HG02610 (cell line): ENCODE measurements around the gene CALY.

Experiments
- ATAC-seq: cut with Tn5 transposase; IDR thresholded peaks from one replicate; pipeline ENCODE4 v1.9.1; 2021; ENCODE audit warnings: mild to moderate bottlenecking, moderate library complexity; ENCODE audit not compliant: unreplicated experiment

CALY gene

GRCh38 chr10:133366751-133367150, 30.1 kb upstream of the CALY start:
- ATAC-seq: no peak

- no peak for ATAC-seq
Measured at GRCh38 chr10:133366130-133366478, 29.4 kb upstream of the CALY start.

DNA sequence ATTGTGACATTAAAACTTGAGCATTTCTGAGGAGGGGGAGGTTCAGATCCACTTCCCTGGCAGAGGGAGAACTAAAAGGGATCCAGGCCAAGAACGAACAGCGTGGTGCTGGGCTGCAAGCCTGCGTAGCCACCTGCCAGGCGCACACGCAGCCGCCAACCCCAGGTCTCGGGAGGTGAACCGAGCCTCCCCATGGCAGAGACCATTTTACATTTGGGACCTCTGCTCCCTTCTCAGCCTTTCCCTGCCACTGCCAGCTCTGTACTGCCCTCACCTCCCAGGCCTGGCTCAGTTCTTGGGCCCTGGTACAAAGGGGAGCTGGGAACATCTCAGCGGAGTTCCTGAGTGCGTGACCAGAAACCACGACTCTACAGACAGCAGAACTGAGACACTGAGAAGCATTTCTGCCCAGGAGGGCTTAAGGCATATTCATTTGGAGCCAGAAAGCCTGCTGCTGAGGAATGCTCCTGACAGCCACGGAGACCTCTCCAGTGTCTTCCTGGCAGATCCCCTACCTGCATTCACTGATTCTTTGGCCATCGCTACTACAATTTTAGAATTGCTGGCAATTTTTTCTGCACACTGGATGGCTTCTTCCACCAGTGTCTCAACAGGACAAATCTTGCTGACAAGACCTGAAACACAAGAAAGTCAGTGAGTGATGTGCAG, 28.9 kb upstream of the CALY start:
- ATAC-seq: no peak

- no peak for ATAC-seq
Measured at GRCh38 chr10:133364645-133365431, 28.1 kb upstream of the CALY start.

GRCh38 chr10:133362846-133363245, 26.1 kb upstream of the CALY start:
- ATAC-seq: no peak

- ATAC-seq: no peak
Measured at GRCh38 chr10:133361773-133362441, 25.2 kb upstream of the CALY start.

GRCh38 chr10:133361227-133361626, 24.5 kb upstream of the CALY start:
- ATAC-seq: no peak

- ATAC-seq: no peak
Measured at GRCh38 chr10:133359972-133360610, 23.4 kb upstream of the CALY start.

DNA sequence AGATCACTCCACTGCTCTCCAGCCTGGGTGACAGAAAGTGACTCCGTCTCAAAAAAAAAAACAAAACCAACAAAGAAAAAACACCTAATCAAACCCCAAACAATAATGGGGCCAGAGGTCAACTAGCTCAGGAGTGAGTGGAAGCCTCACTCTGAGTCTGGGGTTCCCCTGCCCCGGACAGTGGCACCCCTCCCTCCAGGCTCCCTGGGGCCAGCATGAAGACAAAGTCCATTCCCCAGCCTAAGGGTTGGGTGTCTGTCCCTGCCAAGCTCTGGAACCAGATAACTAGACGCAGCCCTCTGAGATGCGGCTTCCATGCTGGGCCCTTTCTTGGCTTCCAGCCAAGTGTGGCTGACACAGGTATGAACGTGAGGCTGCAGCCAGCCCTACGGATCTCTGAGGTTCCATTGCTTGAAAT, 22.9 kb upstream of the CALY start:
- no peak for ATAC-seq

GRCh38 chr10:133358925-133359310, 22.2 kb upstream of the CALY start:
- ATAC-seq: no peak

DNA sequence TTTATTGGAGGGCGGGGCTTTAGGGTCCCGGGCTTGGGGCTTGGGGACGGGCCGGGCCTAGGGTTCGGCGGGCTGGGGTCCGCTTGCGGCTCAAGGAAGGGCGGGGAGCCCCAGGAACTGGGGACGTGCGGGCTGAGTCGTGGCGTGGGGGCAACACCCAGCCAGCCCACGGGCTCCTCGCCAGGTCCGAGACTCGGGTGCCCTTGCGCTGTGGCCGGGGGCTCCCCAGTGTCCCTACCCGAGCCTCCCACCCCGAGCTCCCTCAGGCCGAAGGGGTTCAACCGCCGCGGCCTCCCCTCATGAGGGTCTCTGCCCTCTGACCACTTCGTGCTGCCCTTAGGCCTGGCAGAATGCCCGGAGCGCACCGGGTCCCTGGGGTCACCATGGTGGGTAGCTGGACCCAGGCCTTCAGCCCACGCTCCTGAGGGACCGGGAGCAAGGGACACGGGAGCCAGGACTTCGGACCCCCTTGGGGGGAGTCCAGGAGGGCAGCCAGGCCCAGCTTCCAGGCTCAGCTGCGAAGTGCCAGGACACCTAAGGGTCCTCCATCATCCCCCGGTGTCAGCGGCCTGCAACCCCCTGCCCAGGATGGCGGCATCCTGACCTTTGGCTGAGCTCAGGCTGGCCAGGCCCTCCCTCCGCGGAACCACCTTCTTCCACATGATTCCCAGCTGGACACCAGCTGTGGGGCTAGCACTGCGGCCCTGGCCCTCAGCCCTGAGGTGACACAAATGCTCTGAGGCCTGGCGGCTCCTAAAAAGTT, 21.6 kb upstream of the CALY start:
- no peak for ATAC-seq

GRCh38 chr10:133357285-133358161, 20.8 kb upstream of the CALY start, which contains the start of gene FUOM:
Gene FUOM (minus strand): TSS chr10:133358019. CDS start chr10:133358007, 12 bp downstream.
- peak; percentile 48 for ATAC-seq

- no peak for ATAC-seq
Measured at GRCh38 chr10:133356549-133357284, 20.0 kb upstream of the CALY start.

DNA sequence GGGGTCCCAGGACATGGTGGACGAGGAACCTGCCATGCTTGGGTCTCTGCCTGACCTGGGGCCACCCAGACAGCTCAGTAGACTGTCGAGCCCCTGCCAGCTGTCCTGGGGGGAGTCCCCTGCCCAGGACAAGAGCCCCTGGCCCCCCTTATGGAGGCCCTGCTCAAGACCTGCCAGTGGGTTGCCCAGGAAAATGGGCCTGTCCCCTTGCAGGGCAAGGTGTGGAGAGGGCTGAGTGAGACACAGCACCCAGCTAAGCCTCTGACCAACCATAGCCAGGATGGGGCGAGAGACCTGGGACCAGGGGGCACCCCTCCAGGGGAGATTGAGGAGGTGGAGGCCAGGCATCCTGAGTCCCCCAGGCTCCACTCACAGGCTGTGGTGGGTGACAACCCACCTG, 19.3 kb upstream of the CALY start:
- ATAC-seq: no peak

DNA sequence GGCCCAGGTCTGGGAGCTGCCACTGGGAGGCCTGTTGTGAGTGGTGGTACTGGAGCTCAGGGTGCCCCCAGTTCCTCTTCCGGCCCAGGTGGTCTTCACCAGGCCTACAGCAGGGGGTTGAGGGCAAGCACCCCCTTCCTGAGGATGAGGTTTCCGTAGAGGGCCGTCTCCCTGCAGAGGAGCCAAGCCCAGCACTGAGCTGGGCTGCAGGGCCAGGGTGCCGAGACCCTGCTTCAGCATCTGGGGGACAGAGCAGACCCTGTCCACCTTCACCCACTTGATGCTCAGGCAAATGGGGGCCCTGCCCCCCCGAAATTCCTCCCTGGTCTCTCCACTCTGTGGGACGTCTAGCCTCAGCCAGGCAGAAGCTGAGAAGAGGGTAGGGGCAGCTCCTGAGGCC, 18.6 kb upstream of the CALY start:
- ATAC-seq: no peak

DNA sequence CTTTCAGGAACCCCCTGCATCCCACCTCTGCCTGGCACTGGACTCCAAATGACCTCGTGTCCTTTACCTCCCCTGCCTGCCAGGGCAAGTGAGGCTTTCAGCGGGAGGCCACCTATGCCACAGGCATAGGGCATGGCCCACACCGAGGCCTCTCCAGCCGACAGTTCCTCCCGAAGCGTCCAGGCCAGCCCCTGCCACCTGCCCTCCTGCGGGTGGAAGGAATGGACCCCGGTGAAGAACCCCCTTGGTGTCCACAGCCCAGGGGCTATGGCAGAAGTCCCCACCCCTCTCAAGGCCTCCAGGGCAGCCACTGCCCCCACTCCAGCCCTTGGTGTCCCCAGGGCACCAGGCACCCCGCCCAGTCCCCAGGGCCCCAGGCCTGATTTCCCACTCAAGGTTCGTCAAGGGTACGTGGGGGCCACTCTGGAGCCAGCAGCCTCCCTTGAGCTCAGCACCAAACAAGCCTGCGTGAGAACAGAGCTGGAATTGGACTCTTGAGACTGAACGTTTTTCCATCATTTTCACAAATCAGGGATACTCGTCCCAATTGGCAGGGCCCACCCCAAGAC, 18.1 kb upstream of the CALY start:
- no peak for ATAC-seq

DNA sequence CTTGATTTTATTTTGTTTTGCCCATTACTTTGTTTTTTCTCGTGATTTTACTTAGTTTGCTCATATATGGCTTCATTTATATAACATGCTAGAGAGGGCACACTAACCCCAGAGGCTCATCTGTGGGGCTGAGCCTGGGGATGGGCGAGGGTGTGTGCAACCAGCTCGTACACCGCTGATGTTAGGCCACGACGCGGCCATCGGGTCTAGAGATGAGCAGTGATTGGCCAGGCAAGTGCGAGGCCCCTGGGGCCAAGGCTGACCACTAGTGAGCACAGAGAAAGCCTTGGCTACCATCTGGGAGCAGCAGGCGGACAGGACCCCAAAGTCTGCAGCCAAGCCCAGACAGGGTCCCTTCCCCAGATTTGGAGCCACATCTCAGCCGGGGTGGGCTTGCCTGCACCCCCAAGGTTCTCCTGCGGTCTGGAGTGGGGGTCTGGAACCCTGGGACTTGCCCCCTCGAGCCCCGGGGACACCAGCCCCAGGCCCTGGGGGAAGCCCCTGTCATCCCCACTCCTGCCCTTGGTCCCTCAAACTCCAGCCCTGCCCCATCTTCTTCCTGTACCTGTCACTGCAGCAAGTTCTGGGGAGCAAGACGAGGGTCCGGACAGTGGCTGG, 17.4 kb upstream of the CALY start:
- ATAC-seq: no peak

DNA sequence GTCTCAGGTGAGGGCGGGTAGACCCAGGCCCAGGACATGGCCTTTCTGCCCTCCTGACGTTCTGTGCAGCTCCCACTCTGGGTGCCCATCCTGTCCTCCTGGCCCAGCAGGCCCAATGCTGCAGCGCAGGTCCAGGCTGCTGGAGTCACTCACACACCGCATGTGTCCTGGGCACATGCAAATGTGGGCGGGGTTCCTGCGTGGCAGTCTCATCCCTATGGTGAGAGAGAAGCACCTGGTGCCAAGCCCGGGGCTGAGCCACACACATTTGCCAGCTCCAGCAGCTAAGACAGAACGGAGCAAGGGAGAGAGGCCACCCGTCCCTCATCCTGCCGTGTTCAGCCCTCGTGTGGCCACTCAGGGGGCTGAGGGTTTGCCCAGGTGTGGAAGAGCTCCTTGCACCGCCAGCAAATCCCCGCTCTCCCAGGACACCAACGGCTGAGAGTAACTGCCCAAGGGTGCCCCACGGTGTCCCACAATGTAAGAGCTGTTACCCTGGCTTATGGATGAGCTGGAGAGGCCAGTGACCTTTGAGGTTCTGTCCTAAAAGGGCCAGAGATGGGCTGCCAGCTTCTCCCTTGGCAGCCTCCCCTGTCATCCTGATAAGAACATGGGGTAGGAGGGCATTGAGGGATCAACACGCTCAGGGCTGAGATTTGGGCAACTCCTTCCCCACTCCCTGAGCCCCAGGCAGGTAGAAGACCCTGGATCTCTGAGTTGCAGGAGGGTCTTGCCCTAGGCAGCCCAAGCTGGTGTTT, 16.7 kb upstream of the CALY start:
- no peak for ATAC-seq
